SK-N-SH (cell line): ENCODE data around the gene TPRKB. TPM values are rescaled to one million over a fixed set of nuclear protein-coding genes. Genes with fewer than 3 reads are reported as not detected.

Experiments used
- CTCF ChIA-PET: fragments of 300-600, 350-600 bp; formaldehyde crosslinking; extraction: SDS; loops from one replicate; lab custom pipeline; 2021; lab: Yijun Ruan, JAX
- POLR2A ChIA-PET: fragments of 350-600 bp; sonication (Branson Sonifier 250); formaldehyde crosslinking; extraction: SDS; loops from one replicate; lab custom pipeline; 2020; ENCODE audit warnings: antibody characterized with exemption, inconsistent platforms; lab: Yijun Ruan, JAX
- DNase-seq: peaks from one replicate; pipeline ENCODE4 v3.0.0; 2012
- H2AFZ ChIP-seq: fragments of 200-600 bp; sonication (generic); 2 replicates; pipeline ENCODE4 v1.8.1; 2016; ENCODE audit warnings: antibody characterized with exemption, mild to moderate bottlenecking, low read depth
- H3F3A ChIP-seq: fragments of 200-600 bp; sonication (generic); replicated peaks from 2 replicates; pipeline ENCODE3; 2016; ENCODE audit warnings: antibody characterized with exemption, mild to moderate bottlenecking; ENCODE audit not compliant: insufficient read depth
- H3K27ac ChIP-seq, 2 experiments: fragments of 200-500 bp in 1 of 2; fragments of 200-600 bp in 1 of 2; sonication (Bioruptor generic) in 1 of 2; sonication (generic), shearing (Covaris generic) in 1 of 2; 2 replicates each; pipeline versions ENCODE4 v1.5.1 to v1.6.1; 2014 to 2016; ENCODE audit warnings: low read depth in 2 of 2, inconsistent platforms in 1 of 2, low read length in 1 of 2, mild to moderate bottlenecking in 1 of 2, mixed read lengths in 1 of 2
- H3K27me3 ChIP-seq: fragments of 200-600 bp; sonication (generic), shearing (Covaris generic); 2 replicates; pipeline ENCODE4 v1.6.1; 2016; ENCODE audit warnings: mixed run types; ENCODE audit not compliant: insufficient read depth
- H3K36me3 ChIP-seq, 2 experiments: fragments of 200-500 bp in 1 of 2; fragments of 200-600 bp in 1 of 2; sonication (Bioruptor generic) in 1 of 2; sonication (generic) in 1 of 2; replicated peaks in 1 of 2; 2 replicates each; pipeline versions ENCODE3 to v1.5.1; 2014 to 2016; ENCODE audit warnings: low read length in 1 of 2, mild to moderate bottlenecking in 1 of 2; ENCODE audit not compliant: insufficient read depth in 2 of 2, control insufficient read depth in 1 of 2
- H3K4me1 ChIP-seq, 2 experiments: fragments of 200-500 bp in 1 of 2; fragments of 200-600 bp in 1 of 2; sonication (Bioruptor generic) in 1 of 2; sonication (generic), shearing (Covaris generic) in 1 of 2; 2 replicates each; pipeline versions ENCODE4 v1.5.1 to v1.6.1; 2014 to 2016; ENCODE audit warnings: low read depth in 1 of 2, low read length in 1 of 2, mixed run types in 1 of 2; ENCODE audit not compliant: insufficient read depth in 2 of 2, control insufficient read depth in 1 of 2
- H3K4me2 ChIP-seq: fragments of 200-600 bp; sonication (generic), shearing (Covaris generic); 2 replicates; pipeline ENCODE4 v1.6.1; 2017; ENCODE audit warnings: mixed run types
- H3K4me3 ChIP-seq, 2 experiments: fragments of 200-500 bp in 1 of 2; fragments of 200-600 bp in 1 of 2; sonication (Bioruptor generic) in 1 of 2; sonication (generic), shearing (Covaris generic) in 1 of 2; 2 replicates each; pipeline versions ENCODE4 v1.5.1 to v1.8.1; 2014 to 2016; ENCODE audit warnings: low read depth in 2 of 2, inconsistent platforms in 1 of 2, low read length in 1 of 2, mild to moderate bottlenecking in 1 of 2, mixed read lengths in 1 of 2, moderate library complexity in 1 of 2
- H3K79me2 ChIP-seq: fragments of 200-600 bp; sonication (generic); 2 replicates; pipeline ENCODE4 v1.8.1; 2017; ENCODE audit warnings: mild to moderate bottlenecking; ENCODE audit not compliant: insufficient read depth
- H3K9ac ChIP-seq: fragments of 200-600 bp; sonication (generic); 2 replicates; pipeline ENCODE4 v1.6.1; 2017; ENCODE audit warnings: mixed run types
- H3K9me2 ChIP-seq: fragments of 200-600 bp; sonication (generic); 2 replicates; pipeline ENCODE4 v1.6.1; 2017; ENCODE audit warnings: mixed run types
- H3K9me3 ChIP-seq: fragments of 200-600 bp; sonication (generic); 2 replicates; pipeline ENCODE4 v1.6.1; 2017; ENCODE audit warnings: mixed run types, mild to moderate bottlenecking, moderate library complexity
- H4K20me1 ChIP-seq: fragments of 200-600 bp; sonication (generic); 2 replicates; pipeline ENCODE4 v1.6.1; 2017; ENCODE audit warnings: mild to moderate bottlenecking, mixed run types; ENCODE audit not compliant: insufficient read depth
- EZH2phosphoT487 ChIP-seq: fragments of 200-600 bp; sonication (generic); IDR thresholded peaks from 2 replicates; pipeline ENCODE4 v1.6.1; 2017; ENCODE audit warnings: low read depth, mixed run types, mild to moderate bottlenecking, antibody characterized with exemption, moderate library complexity, borderline replicate concordance
- FOXM1 ChIP-seq: IDR thresholded peaks from 2 replicates; pipeline ENCODE4 v1.4.0; 2012; ENCODE audit warnings: low read depth, mild to moderate bottlenecking
- GABPA ChIP-seq: IDR thresholded peaks from 2 replicates; pipeline ENCODE4 v1.4.0; 2012; ENCODE audit warnings: low read depth, mild to moderate bottlenecking
- IRF3 ChIP-seq: fragments of 150-350 bp; IDR thresholded peaks from 2 replicates; pipeline ENCODE4 v1.6.1; 2016; ENCODE audit warnings: mild to moderate bottlenecking, low read depth, low read length
- JUND ChIP-seq: IDR thresholded peaks from 2 replicates; pipeline ENCODE4 v1.4.0; 2012
- MXI1 ChIP-seq: IDR thresholded peaks from 2 replicates; pipeline ENCODE4 v1.6.1; 2012; ENCODE audit warnings: mild to moderate bottlenecking, low read depth, low read length, improper control_type of control experiment
- PBX3 ChIP-seq: IDR thresholded peaks from 2 replicates; pipeline ENCODE4; 2012
- POLR2AphosphoS5 ChIP-seq: IDR thresholded peaks from 2 replicates; pipeline ENCODE4 v1.6.1; 2012; ENCODE audit warnings: low read depth, low read length
- RFX5 ChIP-seq: IDR thresholded peaks from 2 replicates; pipeline ENCODE4 v1.6.1; 2012; ENCODE audit warnings: mild to moderate bottlenecking, improper control_type of control experiment, low read length
- RXRA ChIP-seq: IDR thresholded peaks from 2 replicates; pipeline ENCODE4 v1.4.0; 2012; ENCODE audit warnings: low read depth, mild to moderate bottlenecking, borderline replicate concordance
- TAF1 ChIP-seq: IDR thresholded peaks from 2 replicates; pipeline ENCODE4 v1.6.1; 2012; ENCODE audit warnings: low read depth, mild to moderate bottlenecking, low read length, moderate library complexity, borderline replicate concordance
- USF2 ChIP-seq: fragments of 150-350 bp; IDR thresholded peaks from 2 replicates; pipeline ENCODE4 v1.6.1; 2017; ENCODE audit warnings: antibody characterized with exemption, low read length, low read depth, borderline replicate concordance
- YY1 ChIP-seq: IDR thresholded peaks from 2 replicates; pipeline ENCODE4 v1.4.0; 2012; ENCODE audit warnings: low read depth, mild to moderate bottlenecking
- ZBTB33 ChIP-seq: IDR thresholded peaks from 2 replicates; pipeline ENCODE4 v1.4.0; 2012; ENCODE audit warnings: low read depth, borderline replicate concordance
- WGBS: methylation state at CpG from one replicate; pipeline ENCODE4 v1.1.6; 2017; ENCODE audit warnings: low lambda C conversion rate; 5-methylcytosine and 5-hydroxymethylcytosine counted together
- polyA plus RNA-seq, 3 experiments: library from polyadenylated mRNA; depleted of rRNA; stranded (reverse); fragments of >200 nt; gene quantifications; 2 replicates each; pipeline ENCODE4 v1.2.3, GENCODE V29; 2012

TPRKB gene
- polyA plus RNA-seq, 1 of the 3 experiments (the other 2 are of a cell fraction) = 32.1 TPM

- Histone ChIP-seq H3K9me2 (no peaks in the 10 kb centered on the region), H3K9me3 (no peaks in the 10 kb centered on the region), H3K36me3 (no peaks in the 10 kb centered on the region), H3K4me1 (no peaks in the 10 kb centered on the region), H3K9ac (no peak overlapping the region), H3K27ac (no peak overlapping the region), H4K20me1 (no peaks in the 10 kb centered on the region), H2AFZ (no peak overlapping the region), H3K27me3 (no peaks in the 10 kb centered on the region), H3F3A (no peaks in the 10 kb centered on the region), H3K79me2 (no peaks in the 10 kb centered on the region), H3K4me2 (no peak overlapping the region), H3K4me3 (no peak overlapping the region)
- no peak for DNase-seq
- TF ChIP-seq YY1 (no peak), IRF3 (no peak), JUND (no peak), POLR2AphosphoS5 (no peak), PBX3 (no peak), FOXM1 (no peak), RXRA (no peak), ZBTB33 (no peak), MXI1 (no peak), TAF1 (no peak)
- WGBS = 33% methylated on average over 2 of the region's 2 CpGs
- POLR2A ChIA-PET = no interaction called here
- CTCF ChIA-PET = no interaction called here
Measured at GRCh38 chr2:73714091-73714490, 23.1 kb downstream of the TPRKB start.

GRCh38 chr2:73708527-73708926, 28.6 kb downstream of the TPRKB start:
- no peak for DNase-seq

More at GRCh38 chr2:73708527-73708926, 28.6 kb downstream of the TPRKB start:
- no peaks in the 10 kb centered on the region for H3K9me2 ChIP-seq
- TF ChIP-seq GABPA (no peak), ZBTB33 (no peak), USF2 (no peak), EZH2phosphoT487 (no peak), RFX5 (no peak)
- TF ChIP-seq, all 33 proteins: peak for 0
- H3K27me3 ChIP-seq = no peaks in the 10 kb centered on the region; the same call in 1 of the 2 replicates
- no peak overlapping the region for H3K27ac ChIP-seq
- CTCF ChIA-PET = interaction anchor here (1.1 kb wide), 1 partner anchor 49 kb away, joined by 3 read pairs; no protein-coding TSS in a partner anchor
- no peaks in the 10 kb centered on the region for H3K9me3 ChIP-seq
- no peak overlapping the region for H3K4me3 ChIP-seq
- H3K4me2 ChIP-seq = no peak overlapping the region
- H3K4me1 ChIP-seq = no peaks in the 10 kb centered on the region
- H4K20me1 ChIP-seq = no peaks in the 10 kb centered on the region
- 50% methylated on average over 9 of the region's 9 CpGs for WGBS
- H2AFZ ChIP-seq = no peak overlapping the region
- no peaks in the 10 kb centered on the region for H3F3A ChIP-seq
- POLR2A ChIA-PET = no interaction called here
- H3K79me2 ChIP-seq = no peaks in the 10 kb centered on the region
- no peak overlapping the region for H3K9ac ChIP-seq
- H3K36me3 ChIP-seq = no peaks in the 10 kb centered on the region
